Calu3 (cell line): ENCODE data around the gene CCDC141. TPM values are rescaled to one million over a fixed set of nuclear protein-coding genes. Genes with fewer than 3 reads are reported as not detected.

ENCODE experiments used
- BruUV-seq: library from RNA; stranded (reverse); fragments of 400-500 nt; replicated peaks from 2 replicates; lab custom pipeline; 2021; lab: Mats Ljungman, UMichigan
- CTCF ChIA-PET: fragments of 300-600 bp; sonication (Branson Sonifier 250); formaldehyde crosslinking; loops from one replicate; lab custom pipeline; 2022; ENCODE audit warnings: antibody characterized with exemption; lab: Charles Lee
- DNase-seq: peaks from one replicate; pipeline ENCODE4 v3.0.0; 2022
- H3K27ac Mint-ChIP-seq: one replicate; pipeline ENCODE4 v1.8.0; 2022; ENCODE audit warnings: mixed read lengths; ENCODE audit not compliant: unreplicated experiment
- H3K27me3 Mint-ChIP-seq: one replicate; pipeline ENCODE4 v1.8.0; 2022; ENCODE audit warnings: mixed read lengths; ENCODE audit not compliant: unreplicated experiment
- H3K36me3 Mint-ChIP-seq: one replicate; pipeline ENCODE4 v1.8.0; 2022; ENCODE audit warnings: mild to moderate bottlenecking, moderate library complexity, mixed read lengths; ENCODE audit not compliant: insufficient read depth, unreplicated experiment
- H3K4me1 Mint-ChIP-seq: one replicate; pipeline ENCODE4 v1.8.0; 2022; ENCODE audit warnings: mild to moderate bottlenecking, low read depth, mixed read lengths; ENCODE audit not compliant: unreplicated experiment
- H3K4me3 Mint-ChIP-seq: one replicate; pipeline ENCODE4 v1.8.0; 2022; ENCODE audit warnings: mild to moderate bottlenecking, low read depth, moderate library complexity, mixed read lengths; ENCODE audit not compliant: unreplicated experiment
- H3K9me3 Mint-ChIP-seq: one replicate; pipeline ENCODE4 v1.8.0; 2022; ENCODE audit warnings: low read depth, mixed read lengths; ENCODE audit not compliant: unreplicated experiment
- CTCF ChIP-seq: fragments of 200-600 bp; IDR thresholded peaks from one replicate; pipeline ENCODE4 v1.8.0; 2022; ENCODE audit warnings: antibody characterized with exemption; ENCODE audit not compliant: unreplicated experiment
- intact Hi-C: fragments of 100-400 bp; cut with micrococcal nuclease; formaldehyde crosslinking; loops from one replicate; pipeline ENCODE4 v1.10.0; 2022; ENCODE audit not compliant: unreplicated experiment
- total RNA-seq: library from RNA; stranded (reverse); gene quantifications from 2 replicates; pipeline ENCODE4 v1.2.3, GENCODE V29; 2022

CCDC141 gene
- total RNA-seq, 1 experiment from 2014 or later: 0.07 TPM

- H3K27ac Mint-ChIP-seq: no peak overlapping the region
- TF ChIP-seq CTCF: no peak
- CTCF ChIA-PET: no interaction called here
- intact Hi-C loops: no loop called here
- DNase-seq: no peak
- no peaks in the 10 kb centered on the region for H3K27me3 Mint-ChIP-seq
- H3K36me3 Mint-ChIP-seq: no peaks in the 10 kb centered on the region
- H3K4me1 Mint-ChIP-seq: no peaks in the 10 kb centered on the region
- no peaks in the 10 kb centered on the region for H3K9me3 Mint-ChIP-seq
- H3K4me3 Mint-ChIP-seq: no peak overlapping the region
- BruUV-seq: no TSS peak
Measured at GRCh38 chr2:179005976-179006375, 44.0 kb downstream of the CCDC141 start.

GRCh38 chr2:178999476-178999875, 50.5 kb downstream of the CCDC141 start:
- no TSS peak for BruUV-seq
- no peak for DNase-seq
- H3K4me3 Mint-ChIP-seq: no peak overlapping the region
- H3K27me3 Mint-ChIP-seq: no peaks in the 10 kb centered on the region
- TF ChIP-seq CTCF: no peak
- CTCF ChIA-PET: no interaction called here
- intact Hi-C loops: no loop called here
- H3K27ac Mint-ChIP-seq: no peak overlapping the region
- no peaks in the 10 kb centered on the region for H3K4me1 Mint-ChIP-seq
- peaks cover 3% of the 10 kb centered on the region for H3K9me3 Mint-ChIP-seq
- no peaks in the 10 kb centered on the region for H3K36me3 Mint-ChIP-seq

GRCh38 chr2:178998539-178998938, 51.4 kb downstream of the CCDC141 start:
- no peaks in the 10 kb centered on the region for H3K27me3 Mint-ChIP-seq

GRCh38 chr2:178997477-178997876, 52.5 kb downstream of the CCDC141 start:
- Mint-ChIP-seq H3K4me1 (no peaks in the 10 kb centered on the region), H3K27ac (no peak overlapping the region), H3K36me3 (no peaks in the 10 kb centered on the region), H3K27me3 (no peaks in the 10 kb centered on the region), H3K4me3 (no peak overlapping the region), H3K9me3 (peaks cover 3% of the 10 kb centered on the region)
- CTCF ChIA-PET: no interaction called here
- DNase-seq: no peak
- TF ChIP-seq CTCF: no peak
- no TSS peak for BruUV-seq
- intact Hi-C loops: no loop called here

More at GRCh38 chr2:178998539-178998938, 51.4 kb downstream of the CCDC141 start:
- no peaks in the 10 kb centered on the region for H3K36me3 Mint-ChIP-seq
- TF ChIP-seq CTCF: no peak
- no peak overlapping the region for H3K4me3 Mint-ChIP-seq
- CTCF ChIA-PET: no interaction called here
- H3K9me3 Mint-ChIP-seq: peaks cover 3% of the 10 kb centered on the region
- H3K27ac Mint-ChIP-seq: no peak overlapping the region
- H3K4me1 Mint-ChIP-seq: no peaks in the 10 kb centered on the region
- no TSS peak for BruUV-seq
- intact Hi-C loops: no loop called here
- DNase-seq: no peak
